Measurements from ENCODE around the gene TCEA3. TPM values are rescaled to one million over a fixed set of nuclear protein-coding genes. Genes with fewer than 3 reads are reported as not detected.

The TCEA3 gene
- total RNA-seq, 1 donor from 2014 or later, result 6.6 TPM

- no peak for TF ChIP-seq CTCF (IDR thresholded peaks at IDR 0.05; ENCODE audit: insufficient read depth, low read length, severe bottlenecking)
- no peak for DNase-seq (ENCODE audit: low read depth)
- no peak for FAIRE-seq
- Histone ChIP-seq H3K27me3 (ENCODE audit: control insufficient read depth, insufficient read depth, low read length) (no peaks in the 10 kb centered on the region), H3K36me3 (ENCODE audit: control insufficient read depth, insufficient read depth, low read length) (no peaks in the 10 kb centered on the region), H3K4me3 (ENCODE audit: low read depth, low read length) (no peak overlapping the region)
These were observed 1.6 kb downstream of the TCEA3 start for GRCh38 chr1:23422941-23423340.

- FAIRE-seq (peak; percentile 76), DNase-seq (ENCODE audit: low read depth) (peak; percentile 68)
- no peak for TF ChIP-seq CTCF (IDR thresholded peaks at IDR 0.05; ENCODE audit: insufficient read depth, low read length, severe bottlenecking)
- Histone ChIP-seq H3K4me3 (ENCODE audit: low read depth, low read length) (no peak overlapping the region), H3K27me3 (ENCODE audit: control insufficient read depth, insufficient read depth, low read length) (no peaks in the 10 kb centered on the region), H3K36me3 (ENCODE audit: control insufficient read depth, insufficient read depth, low read length) (no peaks in the 10 kb centered on the region)
These were observed 2.2 kb downstream of the TCEA3 start for GRCh38 chr1:23422241-23422877.

- H3K4me3 ChIP-seq (ENCODE audit: low read depth, low read length), result no peak overlapping the region
These were observed 2.8 kb downstream of the TCEA3 start for GRCh38 chr1:23421753-23422240.

GRCh38 chr1:23421343-23421742 is 3.2 kb downstream of the TCEA3 start:
- no peaks in the 10 kb centered on the region for H3K27me3 ChIP-seq (ENCODE audit: control insufficient read depth, insufficient read depth, low read length)
- FAIRE-seq, result no peak
- H3K4me3 ChIP-seq (ENCODE audit: low read depth, low read length), result no peak overlapping the region
- DNase-seq (ENCODE audit: low read depth), result no peak
- no peak for TF ChIP-seq CTCF (IDR thresholded peaks at IDR 0.05; ENCODE audit: insufficient read depth, low read length, severe bottlenecking)
- no peaks in the 10 kb centered on the region for H3K36me3 ChIP-seq (ENCODE audit: control insufficient read depth, insufficient read depth, low read length)

More at GRCh38 chr1:23421753-23422240, 2.8 kb downstream of the TCEA3 start:
- peak; percentile 47 for FAIRE-seq
- no peak for DNase-seq (ENCODE audit: low read depth)
- no peaks in the 10 kb centered on the region for H3K27me3 ChIP-seq (ENCODE audit: control insufficient read depth, insufficient read depth, low read length)
- TF ChIP-seq CTCF (IDR thresholded peaks at IDR 0.05; ENCODE audit: insufficient read depth, low read length, severe bottlenecking), result no peak
- no peaks in the 10 kb centered on the region for H3K36me3 ChIP-seq (ENCODE audit: control insufficient read depth, insufficient read depth, low read length)

- FAIRE-seq (peak; percentile 64), DNase-seq (ENCODE audit: low read depth) (no peak)
- Histone ChIP-seq H3K4me3 (ENCODE audit: low read depth, low read length) (no peak overlapping the region), H3K27me3 (ENCODE audit: control insufficient read depth, insufficient read depth, low read length) (no peaks in the 10 kb centered on the region), H3K36me3 (ENCODE audit: control insufficient read depth, insufficient read depth, low read length) (no peaks in the 10 kb centered on the region)
- no peak for TF ChIP-seq CTCF (IDR thresholded peaks at IDR 0.05; ENCODE audit: insufficient read depth, low read length, severe bottlenecking)
These were observed 3.8 kb downstream of the TCEA3 start for GRCh38 chr1:23420778-23421177.

- no peak for TF ChIP-seq CTCF (IDR thresholded peaks at IDR 0.05; ENCODE audit: insufficient read depth, low read length, severe bottlenecking)
- H3K27me3 ChIP-seq (ENCODE audit: control insufficient read depth, insufficient read depth, low read length), result no peaks in the 10 kb centered on the region
- H3K4me3 ChIP-seq (ENCODE audit: low read depth, low read length), result no peak overlapping the region
- DNase-seq (ENCODE audit: low read depth) (no peak), FAIRE-seq (peak; percentile 92)
- H3K36me3 ChIP-seq (ENCODE audit: control insufficient read depth, insufficient read depth, low read length), result no peaks in the 10 kb centered on the region
These were observed 5.4 kb downstream of the TCEA3 start for GRCh38 chr1:23419180-23419579.
